IMR-90 (cell line): ENCODE measurements around the gene GATAD2A.

ENCODE experiments used
- BHLHE40 ChIP-seq: fragments of 150-350 bp; IDR thresholded peaks from 2 replicates; pipeline ENCODE4 v1.6.1; 2016; ENCODE audit warnings: mild to moderate bottlenecking, low read depth, low read length
- CHD1 ChIP-seq: IDR thresholded peaks from 2 replicates; pipeline ENCODE4 v1.6.1; 2012; ENCODE audit warnings: low read depth, low read length, improper control_type of control experiment
- FOS ChIP-seq: fragments of 150-350 bp; IDR thresholded peaks from 2 replicates; pipeline ENCODE4 v1.6.1; 2016; ENCODE audit warnings: low read depth, low read length
- POLR2A ChIP-seq: IDR thresholded peaks from 2 replicates; pipeline ENCODE4 v1.6.1; 2012; ENCODE audit warnings: mild to moderate bottlenecking, low read depth, low read length
- RAD21 ChIP-seq: IDR thresholded peaks from 2 replicates; pipeline ENCODE4 v1.6.1; 2012; ENCODE audit warnings: low read length, improper control_type of control experiment
- RCOR1 ChIP-seq: IDR thresholded peaks from 2 replicates; pipeline ENCODE4 v1.6.1; 2012; ENCODE audit warnings: mild to moderate bottlenecking, low read length, improper control_type of control experiment; ENCODE audit not compliant: insufficient replicate concordance
- SMC3 ChIP-seq: fragments of 150-350 bp; IDR thresholded peaks from 2 replicates; pipeline ENCODE4 v1.6.1; 2016; ENCODE audit warnings: low read depth, mild to moderate bottlenecking, antibody characterized with exemption, low read length, moderate library complexity
- TF ChIP-seq, protein P1 (sequence below): conservative IDR thresholded peaks from 2 replicates; pipeline ENCODE4 v1.5.1; 2012; ENCODE audit warnings: mild to moderate bottlenecking, low read depth, low read length, improper control_type of control experiment

DNA sequence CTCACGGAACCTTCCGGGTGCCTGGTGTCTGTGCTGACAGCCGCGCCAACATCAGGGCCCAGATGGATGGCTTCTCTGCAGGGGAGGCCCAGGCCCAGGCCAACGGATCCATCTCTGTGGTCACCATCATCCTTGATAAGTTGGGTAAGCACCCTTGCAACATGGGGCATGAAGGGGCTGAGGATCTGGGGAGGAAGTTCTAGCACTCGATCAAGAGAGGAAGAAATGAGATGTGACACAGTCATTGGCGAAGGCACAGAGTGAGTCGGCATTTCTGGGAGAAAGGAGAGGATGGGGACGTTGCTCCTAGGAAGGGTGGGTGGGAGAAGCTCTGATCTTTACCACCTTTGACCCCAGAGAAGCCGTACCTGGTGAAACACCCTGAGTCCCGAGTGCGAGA, 137.0 kb downstream of the GATAD2A start:
- TF ChIP-seq, protein P1, sequence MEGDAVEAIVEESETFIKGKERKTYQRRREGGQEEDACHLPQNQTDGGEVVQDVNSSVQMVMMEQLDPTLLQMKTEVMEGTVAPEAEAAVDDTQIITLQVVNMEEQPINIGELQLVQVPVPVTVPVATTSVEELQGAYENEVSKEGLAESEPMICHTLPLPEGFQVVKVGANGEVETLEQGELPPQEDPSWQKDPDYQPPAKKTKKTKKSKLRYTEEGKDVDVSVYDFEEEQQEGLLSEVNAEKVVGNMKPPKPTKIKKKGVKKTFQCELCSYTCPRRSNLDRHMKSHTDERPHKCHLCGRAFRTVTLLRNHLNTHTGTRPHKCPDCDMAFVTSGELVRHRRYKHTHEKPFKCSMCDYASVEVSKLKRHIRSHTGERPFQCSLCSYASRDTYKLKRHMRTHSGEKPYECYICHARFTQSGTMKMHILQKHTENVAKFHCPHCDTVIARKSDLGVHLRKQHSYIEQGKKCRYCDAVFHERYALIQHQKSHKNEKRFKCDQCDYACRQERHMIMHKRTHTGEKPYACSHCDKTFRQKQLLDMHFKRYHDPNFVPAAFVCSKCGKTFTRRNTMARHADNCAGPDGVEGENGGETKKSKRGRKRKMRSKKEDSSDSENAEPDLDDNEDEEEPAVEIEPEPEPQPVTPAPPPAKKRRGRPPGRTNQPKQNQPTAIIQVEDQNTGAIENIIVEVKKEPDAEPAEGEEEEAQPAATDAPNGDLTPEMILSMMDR, result no peak
- TF ChIP-seq POLR2A, result no peak
- TF ChIP-seq RCOR1, result no peak
- TF ChIP-seq BHLHE40, result no peak
- no peak for TF ChIP-seq RAD21
- TF ChIP-seq CHD1, result no peak
- TF ChIP-seq FOS, result no peak
- TF ChIP-seq SMC3, result no peak
